K562 (cell line): ENCODE data around the gene SIX3. TPM values are rescaled to one million over a fixed set of nuclear protein-coding genes. Genes with fewer than 3 reads are reported as not detected.

ENCODE experiments used
- ATAC-seq: fragments of 200-7000 bp; cut with Tn5 transposase; 3 replicates; pipeline ENCODE4 v1.9.1; 2020; ENCODE audit warnings: moderate library complexity
- BruUV-seq: library from RNA; stranded (reverse); fragments of 400-500 nt; replicated peaks from 2 replicates; lab custom pipeline; 2021; lab: Mats Ljungman, UMichigan
- CTCF ChIA-PET: fragments of 300-600 bp; formaldehyde crosslinking; extraction: SDS; loops from one replicate; lab custom pipeline; 2021; ENCODE audit warnings: low intra/inter-chr PET ratio; lab: Yijun Ruan, JAX
- POLR2A ChIA-PET: fragments of 300-600, 350-650 bp; sonication (Branson Sonifier 250); formaldehyde crosslinking; extraction: SDS; loops from one replicate; lab custom pipeline; 2021; ENCODE audit warnings: antibody characterized with exemption, inconsistent platforms; lab: Yijun Ruan, JAX
- DNase-seq, 4 experiments: peaks; one replicate each; pipeline versions ENCODE4 v3.0.0 to v3.0.0-alpha.2; 2011 to 2018; ENCODE audit warnings: low spot score in 3 of 4, mixed read lengths in 3 of 4; ENCODE audit errors: extremely low read depth in 1 of 4
- FAIRE-seq: peaks from 2 replicates; lab custom pipeline; 2011; peaks lifted over from hg19 to GRCh38; lab: Jason Lieb, UNC
- H2AFZ ChIP-seq: 2 replicates; pipeline ENCODE4 v1.6.0; 2011; ENCODE audit warnings: low read depth, low read length, control low read depth, inconsistent platforms
- H3K27ac ChIP-seq: fragments of 200-600 bp; 3 replicates; pipeline ENCODE4 v1.8.0; 2011; ENCODE audit warnings: low read depth, mild to moderate bottlenecking, control low read depth, inconsistent platforms, low read length, moderate library complexity, mixed read lengths; ENCODE audit errors: extremely low read depth
- H3K27me3 ChIP-seq, 2 experiments: fragments of 300-600 bp in 1 of 2; 2 replicates in 1 of 2; 3 replicates in 1 of 2; pipeline versions ENCODE4 v1.6.0 to v1.8.0; 2011; ENCODE audit warnings: inconsistent platforms in 2 of 2, low read length in 2 of 2, mild to moderate bottlenecking in 1 of 2, mixed read lengths in 1 of 2, moderate library complexity in 1 of 2; ENCODE audit not compliant: control insufficient read depth in 2 of 2, insufficient read depth in 2 of 2
- H3K36me3 ChIP-seq: fragments of 300-600 bp; 3 replicates; pipeline ENCODE4 v1.8.0; 2011; ENCODE audit warnings: mild to moderate bottlenecking, low read length, inconsistent platforms; ENCODE audit not compliant: control insufficient read depth, insufficient read depth
- H3K4me1 ChIP-seq, 2 experiments: fragments of 200-600 bp in 1 of 2; replicated peaks in 1 of 2; 2 replicates in 1 of 2; 3 replicates in 1 of 2; pipeline versions ENCODE4 v1.5.1 to v1.8.0; 2011; ENCODE audit warnings: inconsistent platforms in 2 of 2, low read length in 2 of 2, mild to moderate bottlenecking in 1 of 2, mixed read lengths in 1 of 2, moderate library complexity in 1 of 2; ENCODE audit not compliant: control insufficient read depth in 2 of 2, insufficient read depth in 2 of 2
- H3K4me2 ChIP-seq: 2 replicates; pipeline ENCODE4 v1.6.1; 2011; ENCODE audit warnings: low read length, control low read depth, inconsistent platforms, mixed read lengths; ENCODE audit not compliant: insufficient read depth
- H3K4me3 ChIP-seq: fragments of 200-600 bp; sonication (generic), shearing (Covaris generic); 2 replicates; pipeline ENCODE4 v1.5.1; 2016; ENCODE audit warnings: control low read depth, inconsistent platforms
- H3K79me2 ChIP-seq: fragments of 200-600 bp; 3 replicates; pipeline ENCODE4 v1.8.0; 2011; ENCODE audit warnings: low read length, inconsistent platforms; ENCODE audit not compliant: control insufficient read depth, insufficient read depth
- H3K9ac ChIP-seq, 2 experiments: 2 replicates each; pipeline versions ENCODE4 v1.6.0 to v1.6.1; 2011; ENCODE audit warnings: low read depth in 2 of 2, low read length in 2 of 2, control low read depth in 1 of 2, inconsistent platforms in 1 of 2, mild to moderate bottlenecking in 1 of 2, mixed read lengths in 1 of 2; ENCODE audit not compliant: insufficient read depth in 1 of 2
- H3K9me1 ChIP-seq: one replicate; pipeline ENCODE4 v1.6.0; 2011; ENCODE audit warnings: inconsistent platforms, mild to moderate bottlenecking, low read length, moderate library complexity; ENCODE audit not compliant: control insufficient read depth, insufficient read depth
- H3K9me3 ChIP-seq: replicated peaks from 2 replicates; pipeline ENCODE4 v1.5.1; 2011; ENCODE audit warnings: low read depth, low read length, inconsistent platforms; ENCODE audit not compliant: control insufficient read depth, insufficient read depth
- H4K20me1 ChIP-seq: replicated peaks from 2 replicates; pipeline ENCODE4 v1.6.1; 2011; ENCODE audit warnings: low read length, inconsistent platforms, mixed read lengths; ENCODE audit not compliant: control insufficient read depth, insufficient read depth
- ARID3B ChIP-seq: fragments of 250-450 bp; sonication (Bioruptor Pico); IDR thresholded peaks from 2 replicates; pipeline ENCODE4 v1.4.0; 2020; ENCODE audit warnings: borderline replicate concordance
- FUS ChIP-seq: fragments of 200-400 bp; formaldehyde crosslinking; optimal IDR thresholded peaks from 2 replicates; pipeline ENCODE3; 2017; ENCODE audit warnings: low read depth, low read length
- PCBP2 ChIP-seq: fragments of 200-400 bp; formaldehyde crosslinking; IDR thresholded peaks from 2 replicates; pipeline ENCODE4 v1.6.1; 2018; ENCODE audit warnings: low read length, low read depth, mild to moderate bottlenecking, moderate library complexity; ENCODE audit not compliant: poor library complexity, severe bottlenecking
- PHF21A ChIP-seq: fragments of 450-650 bp; IDR thresholded peaks from 2 replicates; pipeline ENCODE4 v1.6.1; 2017; ENCODE audit warnings: low read depth, borderline replicate concordance
- STAT5A ChIP-seq: IDR thresholded peaks from 2 replicates; pipeline ENCODE4 v1.6.1; 2012; ENCODE audit warnings: low read length, inconsistent platforms, borderline replicate concordance
- THAP12 ChIP-seq: fragments of 250-450 bp; sonication (Bioruptor Pico); IDR thresholded peaks from 2 replicates; pipeline ENCODE4 v1.9.0; 2021; ENCODE audit warnings: mild to moderate bottlenecking, inconsistent platforms
- ZC3H8 ChIP-seq: fragments of 450-650 bp; IDR thresholded peaks from 2 replicates; pipeline ENCODE4 v1.6.1; 2017
- ZNF124 ChIP-seq: sonication (generic); formaldehyde crosslinking; IDR thresholded peaks from 2 replicates; pipeline ENCODE4 v1.8.1; 2022; ENCODE audit warnings: missing genetic modification reagents
- ZNF444 ChIP-seq: fragments of 250-450 bp; sonication (Bioruptor Pico); IDR thresholded peaks from 2 replicates; pipeline ENCODE4 v1.4.0; 2020; ENCODE audit warnings: mild to moderate bottlenecking, moderate library complexity
- WGBS: fragments of 100-300 bp; shearing (Covaris generic); methylation state at CpG from one replicate; pipeline ENCODE4 v1.1.6; 2016; ENCODE audit warnings: low coverage, mixed read lengths; ENCODE audit not compliant: insufficient coverage; ENCODE audit errors: missing lambda C conversion rate; 5-methylcytosine and 5-hydroxymethylcytosine counted together
- in situ Hi-C: fragments of 300-500 bp; cut with MboI; formaldehyde crosslinking; loops from 4 replicates; pipeline ENCODE4 v1.15.0; 2018; ENCODE audit warnings: inconsistent platforms, mixed read lengths
- intact Hi-C: fragments of 100-400 bp; cut with micrococcal nuclease; formaldehyde crosslinking; loops from 2 replicates; pipeline ENCODE4 v1.14.2; 2022
- polyA plus RNA-seq, 8 experiments: library from polyadenylated mRNA; depleted of rRNA in 4 of 8; stranded (reverse) in 5 of 8; unstranded in 3 of 8; fragments of >200 nt; fragmentation: Nextera tagmentation in 2 of 8; fragmentation: Illumina TruSeq in 1 of 8; extraction: Ambion mirVana in 2 of 8; extraction: Trizol in 1 of 8; gene quantifications; 2 replicates each; pipeline versions ENCODE4 v1.2.1 to v1.2.3, GENCODE V29; 2011 to 2014; ENCODE audit warnings: inconsistent platforms in 1 of 8, missing spikeins in 1 of 8
- total RNA-seq, 7 experiments: library from RNA; depleted of rRNA in 6 of 7; stranded (reverse); fragments of >200 nt in 6 of 7; fragmentation: Illumina TruSeq in 2 of 7; extraction: Trizol in 2 of 7; gene quantifications; 2 replicates each; pipeline versions ENCODE4 v1.2.1 to v1.2.3, GENCODE V29; 2011 to 2021; ENCODE audit warnings: low replicate concordance in 1 of 7
- TF ChIP-seq, protein P1 (sequence below): fragments of 250-450 bp; sonication (Bioruptor Pico); IDR thresholded peaks from 2 replicates; pipeline ENCODE4 v1.5.0; 2020; ENCODE audit warnings: mild to moderate bottlenecking

SIX3 gene
- total and polyA plus RNA-seq, 9 of the 15 experiments (the other 6 are each of a cell fraction or from before 2014, with no cell fraction given): not detected

- no peak for DNase-seq
- Histone ChIP-seq H3K9ac (no peak overlapping the region), H3K79me2 (no peaks in the 10 kb centered on the region), H3K9me1 (no peaks in the 10 kb centered on the region), H2AFZ (no peak overlapping the region), H3K4me3 (no peak overlapping the region), H3K9me3 (no peaks in the 10 kb centered on the region), H4K20me1 (peaks cover 11% of the 10 kb centered on the region), H3K4me1 (peaks cover 0 to 26% of the 10 kb centered on the region in 2 experiments; a peak in 3 of 5 replicates), H3K27ac (no peak overlapping the region), H3K27me3 (peaks cover 17 to 67% of the 10 kb centered on the region in 2 experiments; a peak in 4 of 5 replicates), H3K4me2 (no peak overlapping the region), H3K36me3 (no peaks in the 10 kb centered on the region)
- in situ Hi-C loops (no loop called here), intact Hi-C loops (loop anchor here (1.0 to 5.0 kb wide), 3 partner anchors 565 to 1080 kb away; no protein-coding TSS in a partner anchor)
- TF ChIP-seq ZNF444 (CRISPR knock-in tag) (no peak), THAP12 (CRISPR knock-in tag) (no peak), PHF21A (no peak), FUS (no peak), STAT5A (no peak), ARID3B (no peak), ZNF124 (CRISPR knock-in tag) (no peak), PCBP2 (no peak), ZC3H8 (no peak)
- TF ChIP-seq, protein P1, sequence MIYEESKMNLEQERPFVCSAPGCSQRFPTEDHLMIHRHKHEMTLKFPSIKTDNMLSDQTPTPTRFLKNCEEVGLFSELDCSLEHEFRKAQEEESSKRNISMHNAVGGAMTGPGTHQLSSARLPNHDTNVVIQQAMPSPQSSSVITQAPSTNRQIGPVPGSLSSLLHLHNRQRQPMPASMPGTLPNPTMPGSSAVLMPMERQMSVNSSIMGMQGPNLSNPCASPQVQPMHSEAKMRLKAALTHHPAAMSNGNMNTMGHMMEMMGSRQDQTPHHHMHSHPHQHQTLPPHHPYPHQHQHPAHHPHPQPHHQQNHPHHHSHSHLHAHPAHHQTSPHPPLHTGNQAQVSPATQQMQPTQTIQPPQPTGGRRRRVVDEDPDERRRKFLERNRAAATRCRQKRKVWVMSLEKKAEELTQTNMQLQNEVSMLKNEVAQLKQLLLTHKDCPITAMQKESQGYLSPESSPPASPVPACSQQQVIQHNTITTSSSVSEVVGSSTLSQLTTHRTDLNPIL: no peak
- no peak for FAIRE-seq
- ChIA-PET CTCF (interaction anchor here (2.4 kb wide), 1 partner anchor 477 kb away, joined by 24 read pairs; no protein-coding TSS in a partner anchor), POLR2A (interaction anchor here (0.5 kb wide), 1 partner anchor 941 kb away, joined by 3 read pairs; no protein-coding TSS in a partner anchor)
- no peak for ATAC-seq
- BruUV-seq: no TSS peak
- WGBS: 0% methylated on average over 1 of the region's 1 CpG
Observed at GRCh38 chr2:44956843-44957242, 15.3 kb downstream of the SIX3 start.
